OCI-LY3 (cell line): ENCODE measurements around the gene SELL.

Experiments
- EZH2phosphoT487 ChIP-seq: fragments of 200-600 bp; shearing (Covaris generic); IDR thresholded peaks from 2 replicates; pipeline ENCODE4 v1.6.1; 2018; ENCODE audit warnings: antibody characterized with exemption, mixed run types, low read depth
- TF ChIP-seq, protein P1 (sequence below): fragments of 200-600, 300-600 bp; sonication (generic); IDR thresholded peaks from 2 replicates; pipeline ENCODE4 v1.5.1; 2014; ENCODE audit warnings: antibody characterized with exemption, low read length, low read depth

DNA sequence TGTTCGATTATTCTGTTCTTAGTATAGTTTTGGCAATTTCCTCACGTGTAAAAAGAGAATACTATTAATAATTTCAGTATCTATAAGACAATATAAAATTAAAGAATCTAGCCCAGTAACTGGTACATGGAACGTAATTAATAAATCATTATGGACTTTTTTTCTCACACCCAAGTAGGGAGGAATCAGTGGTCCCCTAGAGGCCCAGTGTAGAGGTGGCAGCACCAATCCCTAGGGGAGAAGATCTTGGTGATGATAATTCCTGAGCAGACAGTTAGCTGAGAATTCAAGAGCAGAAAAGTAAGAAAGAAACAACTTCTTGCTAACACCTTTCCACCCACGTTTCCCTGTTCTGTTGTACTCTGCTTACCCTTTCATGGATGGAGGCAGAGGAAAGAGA lies 42.1 kb upstream of the SELL start:
- TF ChIP-seq, protein P1, sequence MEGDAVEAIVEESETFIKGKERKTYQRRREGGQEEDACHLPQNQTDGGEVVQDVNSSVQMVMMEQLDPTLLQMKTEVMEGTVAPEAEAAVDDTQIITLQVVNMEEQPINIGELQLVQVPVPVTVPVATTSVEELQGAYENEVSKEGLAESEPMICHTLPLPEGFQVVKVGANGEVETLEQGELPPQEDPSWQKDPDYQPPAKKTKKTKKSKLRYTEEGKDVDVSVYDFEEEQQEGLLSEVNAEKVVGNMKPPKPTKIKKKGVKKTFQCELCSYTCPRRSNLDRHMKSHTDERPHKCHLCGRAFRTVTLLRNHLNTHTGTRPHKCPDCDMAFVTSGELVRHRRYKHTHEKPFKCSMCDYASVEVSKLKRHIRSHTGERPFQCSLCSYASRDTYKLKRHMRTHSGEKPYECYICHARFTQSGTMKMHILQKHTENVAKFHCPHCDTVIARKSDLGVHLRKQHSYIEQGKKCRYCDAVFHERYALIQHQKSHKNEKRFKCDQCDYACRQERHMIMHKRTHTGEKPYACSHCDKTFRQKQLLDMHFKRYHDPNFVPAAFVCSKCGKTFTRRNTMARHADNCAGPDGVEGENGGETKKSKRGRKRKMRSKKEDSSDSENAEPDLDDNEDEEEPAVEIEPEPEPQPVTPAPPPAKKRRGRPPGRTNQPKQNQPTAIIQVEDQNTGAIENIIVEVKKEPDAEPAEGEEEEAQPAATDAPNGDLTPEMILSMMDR = no peak
- no peak for TF ChIP-seq EZH2phosphoT487
